Activated CD8-positive, alpha-beta memory T cell treated with anti-CD3 and anti-CD28 coated beads for 1 hour (primary cell): ENCODE data around the gene MEGF11.
"Not testable (repeated sequence)": the region's sequence is repeated elsewhere in the genome, so short reads cannot be mapped to it uniquely, and the experiment has no call there.

Experiments
- DNase-seq, 2 donors: peaks; one replicate each; pipeline ENCODE4 v3.0.0-alpha.2; 2020; ENCODE audit warnings: low read depth in 1 of 2; ENCODE audit errors: extremely low read depth in 1 of 2

Gene MEGF11

GRCh38 chr15:65909831-65910230, 343.7 kb downstream of the MEGF11 start:
- no peak for DNase-seq

DNA sequence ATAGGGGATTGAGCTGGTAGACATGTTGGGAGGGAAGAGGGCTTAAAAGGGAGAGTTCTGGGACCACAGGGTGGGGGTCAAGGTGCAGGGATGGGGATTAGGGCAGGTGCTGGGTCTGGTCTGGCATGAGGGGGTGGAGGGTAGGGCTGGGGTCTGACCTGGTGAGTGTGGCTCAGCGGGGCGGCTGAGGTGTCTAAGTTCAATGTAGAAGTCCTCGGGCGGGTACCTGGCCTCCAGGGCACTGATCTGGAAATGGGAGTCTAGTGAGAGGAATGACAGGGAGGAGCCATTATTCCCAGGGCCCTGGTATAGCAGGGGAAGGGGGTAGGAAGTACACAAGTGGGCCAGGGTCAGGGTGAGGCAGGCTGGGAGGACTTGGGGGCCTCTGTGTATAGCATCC, 344.7 kb downstream of the MEGF11 start:
- no peak for DNase-seq

DNA sequence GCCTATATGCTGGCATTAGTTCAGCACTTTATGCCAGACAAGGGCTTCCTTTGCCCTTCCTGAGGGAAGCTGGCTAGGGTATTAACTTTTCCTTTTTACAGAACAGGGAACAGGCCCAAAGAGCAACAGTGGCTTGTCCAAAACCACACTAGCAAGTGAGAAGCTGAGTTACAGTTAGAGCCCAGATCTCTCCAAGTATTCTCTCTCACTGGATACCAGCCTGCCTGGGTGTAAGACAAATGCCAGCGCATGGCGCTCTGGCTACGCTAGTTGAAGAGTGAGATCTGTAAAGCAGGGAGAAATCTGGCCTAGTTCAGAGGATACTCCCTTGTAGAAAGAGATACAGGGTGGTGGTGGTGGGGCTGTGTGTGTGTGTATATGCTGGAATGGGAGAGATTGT, 345.9 kb downstream of the MEGF11 start:
- no peak for DNase-seq

DNA sequence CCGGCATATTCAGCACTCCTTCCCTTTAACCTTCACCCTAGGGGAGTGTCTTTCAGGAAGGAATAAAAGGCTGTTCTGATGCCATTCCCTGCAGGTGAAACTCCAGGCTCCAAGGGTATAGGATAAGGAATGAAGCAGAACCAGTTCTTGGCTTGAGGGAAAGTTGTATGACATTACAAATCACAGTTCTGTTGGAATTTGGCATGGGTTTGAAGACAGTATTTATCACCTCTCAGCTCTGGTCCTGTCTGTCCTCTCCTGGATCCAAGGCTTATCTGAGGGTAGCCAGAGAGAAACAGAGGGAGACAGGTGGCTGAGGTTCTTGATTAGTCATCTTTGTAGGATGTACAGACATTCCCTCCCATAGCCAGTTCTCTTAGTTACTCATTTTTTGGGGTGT, 347.2 kb downstream of the MEGF11 start:
- no peak for DNase-seq

DNA sequence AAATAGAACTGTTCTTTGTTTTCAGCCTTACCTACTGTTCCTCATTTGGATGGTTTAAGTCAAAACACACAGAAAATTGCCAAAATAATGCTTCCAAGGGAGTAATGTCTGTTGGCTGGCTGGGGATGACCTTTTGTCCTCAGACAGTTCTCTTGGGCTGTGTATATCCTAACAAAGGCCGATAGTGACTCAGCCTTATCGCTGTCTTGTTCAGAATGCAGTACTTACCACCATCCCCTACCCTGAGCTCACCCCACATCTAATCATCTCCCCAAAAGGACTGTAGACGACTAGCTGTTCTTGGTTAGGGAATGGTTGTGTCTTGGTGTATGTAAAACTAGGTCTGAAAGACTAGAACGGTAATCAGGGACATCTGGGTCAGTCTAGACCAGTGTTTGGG, 349.2 kb downstream of the MEGF11 start:
- no peak for DNase-seq

GRCh38 chr15:65903296-65904073, 350.1 kb downstream of the MEGF11 start:
- DNase-seq, result no peak

DNA sequence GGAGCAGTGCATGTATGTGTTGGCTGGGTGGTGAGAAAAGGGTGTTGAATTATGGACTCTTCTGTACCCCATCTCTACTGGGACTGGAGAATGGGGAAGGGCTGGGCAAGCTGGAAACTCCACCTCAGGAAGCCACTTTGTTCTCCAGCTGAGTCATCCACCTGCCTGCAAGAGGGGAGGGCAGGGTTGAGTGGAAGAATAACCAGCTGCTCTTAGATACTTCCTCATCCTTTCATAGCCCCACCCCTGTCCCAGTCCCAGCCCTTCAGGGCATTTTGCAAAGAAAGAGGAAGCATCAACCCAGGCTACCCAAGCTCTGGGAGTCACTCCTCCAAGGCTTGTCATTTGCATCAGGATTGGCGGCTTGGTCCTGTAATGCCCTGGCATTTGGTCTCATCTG, 351.2 kb downstream of the MEGF11 start:
- DNase-seq, result no peak

DNA sequence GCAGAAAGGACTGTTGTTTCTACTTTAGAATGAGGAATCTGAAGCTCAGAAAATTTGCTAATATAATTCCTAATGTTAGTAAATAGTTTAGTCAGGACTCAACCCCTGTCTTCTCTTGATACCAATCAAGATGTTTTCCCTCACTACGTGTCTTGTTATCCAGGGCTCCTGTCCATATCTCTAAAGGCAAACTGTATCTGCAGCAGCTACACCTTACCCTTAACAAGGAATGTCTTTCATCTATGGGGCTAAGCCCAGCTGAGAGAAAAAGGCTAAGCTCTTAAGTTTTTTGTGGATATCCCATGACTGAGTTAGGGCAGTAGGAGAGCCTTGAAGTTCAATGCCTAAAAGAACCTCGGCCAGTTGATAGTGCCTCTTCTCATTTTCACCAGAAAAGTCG, 351.7 kb downstream of the MEGF11 start:
- no peak for DNase-seq

GRCh38 chr15:65901336-65901735, 352.2 kb downstream of the MEGF11 start:
- no peak for DNase-seq

DNA sequence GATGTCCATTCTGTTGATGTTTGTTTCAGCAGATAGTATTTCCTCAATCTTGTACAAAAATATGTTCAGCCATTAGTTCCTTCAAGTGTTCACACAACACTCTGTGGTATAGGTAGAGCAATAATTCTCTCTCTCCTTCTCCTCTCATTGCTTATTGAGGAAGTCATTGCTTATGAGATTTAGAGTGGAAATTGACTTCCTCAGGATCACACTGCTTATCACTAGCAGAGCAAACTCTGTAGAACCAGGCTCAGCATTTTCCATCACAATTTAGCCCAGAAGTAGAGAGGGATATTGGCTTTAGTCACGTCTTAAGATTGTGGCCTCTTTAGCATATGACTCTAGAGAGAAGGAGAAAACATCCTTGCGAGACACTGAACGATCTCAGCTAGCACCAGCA, 353.1 kb downstream of the MEGF11 start:
- no peak for DNase-seq

GRCh38 chr15:65896236-65896635, 357.3 kb downstream of the MEGF11 start:
- DNase-seq, result no peak

DNA sequence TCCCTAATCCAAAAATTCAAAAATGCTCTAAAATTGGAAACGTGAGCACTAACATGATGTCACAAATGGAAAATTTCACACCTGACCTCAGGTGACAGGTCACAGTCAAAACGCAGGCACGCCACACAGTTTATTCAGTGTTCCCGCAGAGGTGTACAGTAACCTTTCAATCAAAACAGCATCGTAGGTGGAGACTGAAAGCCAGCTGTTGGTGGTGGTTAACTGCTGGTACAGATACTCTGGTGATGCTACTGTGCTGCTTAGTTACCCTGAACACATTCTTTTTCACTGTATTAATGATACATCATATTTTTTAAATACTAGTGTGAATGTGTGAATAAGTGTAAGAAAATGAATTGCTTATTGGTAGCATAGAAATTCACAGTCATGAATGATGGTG, 360.5 kb downstream of the MEGF11 start:
- no peak for DNase-seq

DNA sequence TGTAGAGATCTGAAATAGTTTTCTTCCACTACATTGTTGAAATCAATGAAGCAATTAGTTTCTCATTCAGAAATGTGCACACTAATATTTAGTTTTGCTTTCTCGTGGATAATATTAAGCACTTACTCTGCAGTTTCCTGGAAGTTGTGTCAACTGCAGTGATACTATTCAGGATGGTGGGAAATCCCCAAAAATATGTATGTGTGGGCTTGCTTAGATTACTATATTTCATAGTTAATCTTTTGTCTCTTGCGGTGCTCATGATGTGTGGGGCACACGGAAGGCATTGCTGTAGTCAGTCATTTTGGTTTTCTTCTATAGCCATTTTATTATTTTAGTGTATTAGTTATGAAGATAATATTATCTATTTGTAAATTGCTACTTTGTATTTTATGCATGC, 364.6 kb downstream of the MEGF11 start:
- DNase-seq, result no peak

- peak in 1 of 2 donors; percentile 13 for DNase-seq
Observed at GRCh38 chr15:65887565-65887964, 366.0 kb downstream of the MEGF11 start.

GRCh38 chr15:65885668-65886218, 367.8 kb downstream of the MEGF11 start:
- no peak for DNase-seq

DNA sequence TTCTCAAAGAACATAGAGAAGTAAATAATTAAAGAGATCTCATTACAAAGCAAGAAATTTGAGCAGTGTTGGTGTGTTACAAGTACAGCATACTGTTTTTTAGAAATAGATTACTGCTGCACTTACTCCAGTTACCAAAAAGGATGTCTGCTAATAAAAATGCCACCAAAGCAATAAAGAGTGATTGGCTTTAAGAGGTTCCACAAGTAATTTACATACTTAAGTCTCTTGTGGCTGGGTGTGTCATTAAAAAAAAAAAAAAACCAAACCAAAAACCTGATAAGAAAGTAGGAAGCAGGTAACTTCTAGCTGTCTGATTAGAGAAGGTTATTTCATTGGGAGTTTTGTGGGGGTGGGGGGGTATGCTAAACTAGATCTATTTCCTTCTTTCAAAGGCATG, 369.0 kb downstream of the MEGF11 start:
- no peak for DNase-seq

DNA sequence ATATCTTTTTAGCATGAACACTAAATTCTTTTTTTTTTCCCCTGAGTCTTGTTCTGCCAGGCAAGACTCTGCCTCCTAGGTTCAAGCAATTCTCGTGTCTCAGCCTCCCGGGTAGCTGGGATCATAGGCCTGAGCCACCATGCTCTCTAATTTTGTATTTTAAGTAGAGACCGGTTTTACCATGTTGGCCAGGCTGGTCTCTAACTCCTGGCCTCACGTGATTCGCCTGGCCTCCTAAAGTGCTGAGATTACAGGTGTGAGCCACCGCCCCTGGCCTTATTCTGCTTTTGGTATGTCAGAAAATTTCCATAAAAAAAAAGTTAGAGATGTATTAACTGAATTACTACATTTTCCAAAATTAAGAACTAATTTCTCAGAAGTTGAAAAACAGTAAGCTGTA, 370.0 kb downstream of the MEGF11 start:
- no peak for DNase-seq

GRCh38 chr15:65881766-65882434, 371.6 kb downstream of the MEGF11 start:
- no peak for DNase-seq

DNA sequence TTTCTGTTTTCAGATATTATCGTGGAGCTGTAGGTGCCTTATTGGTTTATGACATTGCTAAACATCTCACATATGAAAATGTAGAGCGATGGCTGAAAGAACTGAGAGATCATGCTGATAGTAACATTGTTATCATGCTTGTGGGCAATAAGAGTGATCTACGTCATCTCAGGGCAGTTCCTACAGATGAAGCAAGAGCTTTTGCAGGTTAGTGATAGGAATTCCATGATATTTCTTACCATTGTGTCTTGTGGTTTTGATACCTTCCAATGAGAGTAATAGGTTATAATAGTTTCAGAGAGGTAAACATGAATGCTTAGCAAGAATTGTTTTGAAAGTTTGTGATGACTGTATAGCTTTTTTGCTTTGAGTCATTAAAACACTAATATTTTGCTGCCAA, 375.8 kb downstream of the MEGF11 start:
- DNase-seq, result no peak

DNA sequence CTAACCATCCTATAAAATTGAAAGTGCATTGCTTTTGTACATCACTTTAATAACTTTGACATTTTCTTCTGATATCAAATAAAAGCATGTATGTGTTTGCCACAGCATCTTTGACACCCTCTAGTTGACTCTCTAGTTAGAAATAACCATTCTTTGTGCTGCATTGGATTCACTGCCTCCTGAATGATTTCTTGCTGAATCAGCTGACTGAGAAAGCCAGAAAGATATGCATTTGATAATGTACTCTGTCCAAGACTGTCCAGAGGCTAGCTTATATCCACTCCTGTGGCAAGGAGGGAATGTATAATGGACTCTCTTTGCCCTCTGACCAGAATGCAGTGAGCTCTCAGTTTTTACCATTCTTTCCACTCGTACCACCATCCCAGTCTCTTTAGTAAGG, 378.1 kb downstream of the MEGF11 start:
- no peak for DNase-seq

- no peak for DNase-seq
Observed at GRCh38 chr15:65873256-65873655, 380.3 kb downstream of the MEGF11 start.

DNA sequence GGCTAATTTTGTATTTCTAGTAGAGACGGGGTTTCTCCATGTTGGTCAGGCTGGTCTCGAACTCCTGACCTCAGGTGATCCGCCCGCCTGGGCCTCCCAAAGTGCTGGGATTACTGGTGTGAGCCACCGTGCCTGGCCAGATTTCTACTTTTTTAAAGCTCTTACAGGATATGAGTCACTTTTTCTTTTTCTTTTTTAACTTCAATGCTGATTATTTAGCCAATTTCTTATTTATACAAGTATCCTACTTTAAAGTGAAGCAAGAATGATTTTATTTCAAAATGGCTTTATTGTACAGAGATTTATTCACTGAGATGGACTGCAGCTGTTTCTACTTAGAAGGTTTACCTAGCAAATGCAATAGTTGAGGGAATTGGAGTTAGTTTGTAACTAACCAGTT, 381.0 kb downstream of the MEGF11 start:
- not testable (repeated sequence) for DNase-seq
